GM18508 (cell line): Measurements from ENCODE around the gene MAPK8IP3.

Experiments
- ATAC-seq: cut with Tn5 transposase; IDR thresholded peaks from one replicate; pipeline ENCODE4 v1.9.1; 2021; ENCODE audit warnings: moderate number of reproducible peaks; ENCODE audit not compliant: insufficient read depth, unreplicated experiment

The MAPK8IP3 gene

DNA sequence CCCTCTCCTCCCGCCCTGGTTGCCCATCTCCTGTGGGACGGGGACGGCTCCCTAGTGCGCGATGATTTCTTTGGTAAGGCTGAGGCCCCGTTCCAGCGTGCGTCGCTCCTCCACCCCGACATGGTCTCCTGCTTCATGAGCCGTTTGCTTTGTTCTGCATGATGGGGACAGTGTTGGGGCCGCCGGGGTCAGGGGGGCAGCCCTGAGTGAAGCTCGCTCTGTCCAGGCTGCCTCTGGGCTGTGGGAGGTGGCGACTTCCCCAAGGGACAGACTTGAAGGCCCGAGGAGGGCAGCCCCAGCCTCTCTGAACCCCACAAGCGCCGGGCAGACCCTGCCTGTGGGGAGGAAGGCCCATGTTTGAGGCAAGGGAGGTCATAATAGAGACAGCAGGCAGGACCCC, 52.9 kb downstream of the MAPK8IP3 start:
- ATAC-seq, result no peak

DNA sequence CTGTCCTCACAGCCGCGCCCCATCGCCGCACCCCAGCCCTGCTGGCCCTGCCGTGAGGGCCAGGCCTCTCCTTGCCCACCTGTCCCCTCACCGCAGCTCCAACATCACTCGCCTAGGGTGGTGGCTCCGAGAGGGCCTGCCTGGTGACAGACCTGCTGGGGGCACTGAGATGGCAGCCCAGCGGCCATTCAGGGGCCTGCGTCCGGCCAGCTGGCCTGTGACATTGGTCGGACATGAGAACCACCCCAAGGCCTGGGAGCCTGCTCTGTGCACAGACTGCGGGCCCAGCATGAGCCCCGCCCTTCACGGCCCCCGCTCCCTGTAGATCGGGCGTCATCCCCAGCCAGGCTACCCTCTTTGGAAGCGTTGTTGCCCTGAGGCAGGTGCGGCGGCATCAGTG, 53.5 kb downstream of the MAPK8IP3 start:
- ATAC-seq, result no peak

DNA sequence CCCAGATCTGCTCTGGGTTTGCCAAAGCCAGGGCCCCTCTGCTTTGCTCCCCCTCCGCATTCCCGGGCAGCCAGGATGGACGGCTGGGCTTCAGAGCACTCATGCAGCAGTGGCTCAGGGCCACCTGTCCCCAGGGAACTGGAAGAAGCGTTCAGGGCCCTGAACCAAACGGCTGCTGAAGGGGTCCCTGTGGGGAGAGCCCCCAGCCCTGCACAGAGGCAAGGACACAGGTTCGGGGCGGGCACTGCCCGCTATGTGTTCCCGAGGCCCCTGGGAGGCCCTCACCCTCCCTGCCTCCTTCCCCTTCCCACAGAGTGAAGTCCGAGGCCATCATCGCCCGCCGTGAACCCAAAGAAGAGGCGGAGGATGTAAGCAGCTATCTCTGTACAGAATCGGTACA, 54.9 kb downstream of the MAPK8IP3 start:
- ATAC-seq, result no peak

DNA sequence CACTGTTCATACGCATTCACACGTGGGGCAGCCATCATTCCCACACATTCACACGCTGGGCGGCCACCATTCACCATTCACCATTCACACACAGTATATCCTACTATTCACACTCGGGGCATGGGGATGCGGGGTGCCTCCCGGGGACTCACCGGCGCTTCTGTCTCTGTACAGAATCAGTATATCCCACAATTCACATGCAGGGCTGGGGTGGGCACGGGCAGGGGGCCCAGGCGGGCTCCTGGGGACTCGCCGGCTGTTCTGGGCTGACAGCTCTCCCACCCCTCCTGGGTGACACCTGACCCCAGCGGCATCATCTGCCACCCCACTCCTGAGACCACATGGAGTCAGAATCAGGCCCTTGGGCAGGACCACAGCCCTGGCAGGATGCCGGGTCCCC, 55.8 kb downstream of the MAPK8IP3 start:
- no peak for ATAC-seq

DNA sequence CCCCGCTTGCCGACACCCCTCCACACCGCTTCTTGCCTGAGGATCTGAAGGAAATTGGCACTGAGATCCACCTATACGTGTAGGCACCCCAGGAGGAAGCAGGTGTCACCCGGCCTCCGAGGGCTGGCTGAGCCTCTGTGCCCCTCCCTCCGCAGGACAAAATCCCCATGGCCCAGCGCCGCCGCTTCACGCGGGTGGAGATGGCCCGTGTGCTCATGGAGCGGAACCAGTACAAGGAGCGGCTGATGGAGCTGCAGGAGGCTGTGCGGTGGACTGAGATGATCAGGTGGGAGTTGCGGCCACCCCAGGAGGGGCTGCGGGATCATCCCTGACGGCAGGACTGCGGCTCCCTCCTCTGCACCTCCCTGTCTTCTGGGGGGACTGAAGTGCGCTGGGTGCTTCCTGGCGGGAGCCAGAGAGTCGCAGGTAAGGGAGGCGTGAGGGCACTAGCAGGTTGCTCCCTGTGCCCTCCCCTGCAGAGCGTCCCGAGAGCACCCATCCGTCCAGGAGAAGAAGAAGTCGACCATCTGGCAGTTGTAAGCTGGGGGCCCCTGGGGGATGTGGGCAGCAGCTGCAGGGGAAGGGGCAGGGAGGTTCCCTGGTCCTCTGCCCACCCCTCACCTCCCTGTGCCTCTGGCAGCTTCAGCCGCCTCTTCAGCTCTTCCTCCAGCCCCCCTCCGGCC, 56.3 kb downstream of the MAPK8IP3 start:
- ATAC-seq, result no peak

DNA sequence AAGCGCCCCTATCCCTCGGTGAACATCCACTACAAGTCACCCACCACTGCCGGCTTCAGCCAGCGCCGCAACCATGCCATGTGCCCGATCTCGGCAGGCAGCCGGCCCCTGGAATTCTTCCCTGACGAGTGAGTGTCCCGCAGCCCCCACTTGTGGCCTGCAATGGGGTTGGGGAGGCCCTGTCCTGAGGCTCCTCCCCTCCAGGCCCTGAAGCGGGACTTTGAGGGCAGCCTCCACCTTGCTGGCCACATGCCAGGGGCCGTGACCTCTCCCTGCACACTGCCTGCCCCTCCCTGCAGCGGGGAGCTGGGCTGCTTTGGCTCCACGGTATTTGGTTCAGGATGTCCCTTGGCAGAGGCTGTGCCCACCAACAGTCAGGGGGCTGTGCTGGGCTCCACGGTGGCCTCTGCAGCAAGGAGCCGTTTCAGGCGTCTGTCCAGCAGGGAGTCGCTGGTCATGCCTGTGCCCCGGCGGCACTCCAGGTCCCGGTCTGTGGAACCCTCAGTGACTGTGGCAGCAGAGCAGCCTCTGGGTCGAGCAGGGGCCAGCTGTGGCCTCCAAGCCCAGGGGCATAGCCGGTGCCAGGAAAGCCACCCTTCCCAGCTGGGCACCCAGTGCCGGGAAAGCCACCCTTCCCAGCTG, 57.0 kb downstream of the MAPK8IP3 start:
- ATAC-seq, result no peak

DNA sequence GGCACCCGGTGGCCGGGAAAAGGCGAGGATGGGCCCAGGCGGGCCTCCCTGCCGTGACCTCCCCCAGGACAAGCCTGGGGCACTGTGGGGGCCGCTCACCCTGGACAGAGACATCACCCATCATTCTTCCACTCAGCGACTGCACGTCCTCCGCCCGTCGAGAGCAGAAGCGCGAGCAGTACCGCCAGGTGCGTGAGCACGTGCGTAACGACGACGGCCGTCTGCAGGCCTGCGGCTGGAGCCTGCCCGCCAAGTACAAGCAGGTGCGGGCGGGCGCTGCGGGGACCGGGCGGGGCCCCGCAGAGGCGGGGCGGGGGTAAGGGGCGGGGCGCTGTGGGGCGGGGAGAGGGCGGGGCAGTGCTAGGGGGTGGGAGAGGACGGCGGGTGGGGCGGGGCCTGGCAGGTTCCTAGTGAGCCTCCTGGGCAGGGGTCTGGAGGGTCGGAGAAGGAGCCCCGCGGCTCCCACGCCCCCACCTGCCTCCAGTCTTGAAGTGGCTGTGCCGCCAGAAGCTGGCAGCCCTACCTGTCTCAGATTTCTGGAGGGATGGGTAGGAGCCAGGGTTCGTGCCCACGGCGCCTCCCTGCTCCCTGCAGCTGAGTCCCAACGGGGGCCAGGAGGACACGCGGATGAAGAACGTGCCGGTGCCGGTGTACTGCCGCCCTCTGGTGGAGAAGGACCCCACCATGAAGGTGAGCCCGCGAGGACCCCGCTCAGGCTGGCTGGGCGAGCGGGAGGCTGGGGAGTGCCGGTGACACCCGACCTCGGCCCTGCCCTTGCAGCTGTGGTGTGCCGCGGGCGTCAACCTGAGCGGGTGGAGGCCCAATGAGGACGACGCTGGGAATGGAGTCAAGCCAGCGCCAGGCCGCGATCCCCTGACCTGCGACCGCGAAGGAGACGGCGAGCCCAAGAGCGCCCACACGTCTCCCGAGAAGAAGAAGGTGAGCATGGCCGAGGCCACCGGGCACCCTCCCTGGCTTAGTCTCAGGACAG, 57.8 kb downstream of the MAPK8IP3 start:
- no peak for ATAC-seq

DNA sequence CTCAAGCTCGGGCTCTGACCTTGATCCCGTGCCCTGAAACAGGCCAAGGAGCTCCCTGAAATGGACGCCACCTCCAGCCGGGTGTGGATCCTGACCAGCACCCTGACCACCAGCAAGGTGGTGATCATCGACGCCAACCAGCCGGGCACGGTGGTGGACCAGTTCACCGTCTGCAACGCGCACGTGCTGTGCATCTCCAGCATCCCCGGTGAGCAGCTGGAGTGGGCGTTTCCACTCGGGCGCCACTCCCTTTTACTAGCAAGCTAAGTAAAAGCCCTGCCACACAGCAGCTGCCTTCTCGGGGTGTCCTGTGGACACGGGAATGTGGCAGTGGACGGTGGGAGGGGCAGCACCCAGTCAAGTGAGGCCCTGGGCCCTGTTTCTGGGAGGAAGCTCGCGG, 59.0 kb downstream of the MAPK8IP3 start:
- no peak for ATAC-seq

DNA sequence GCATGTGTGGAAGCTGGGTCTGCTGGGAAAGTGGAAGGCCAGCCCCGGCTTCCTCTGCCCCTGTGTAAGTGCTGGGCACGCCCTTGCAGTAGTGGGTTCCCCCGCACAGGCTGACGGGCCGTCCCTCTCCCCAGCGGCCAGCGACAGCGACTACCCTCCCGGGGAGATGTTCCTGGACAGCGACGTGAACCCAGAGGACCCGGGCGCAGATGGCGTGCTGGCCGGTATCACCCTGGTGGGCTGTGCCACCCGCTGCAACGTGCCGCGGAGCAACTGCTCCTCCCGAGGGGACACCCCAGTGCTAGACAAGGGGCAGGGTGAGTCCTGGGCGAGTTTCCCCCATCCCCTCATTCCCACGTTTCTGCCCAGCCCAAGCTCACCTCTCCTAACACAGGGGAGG, 59.8 kb downstream of the MAPK8IP3 start:
- no peak for ATAC-seq

DNA sequence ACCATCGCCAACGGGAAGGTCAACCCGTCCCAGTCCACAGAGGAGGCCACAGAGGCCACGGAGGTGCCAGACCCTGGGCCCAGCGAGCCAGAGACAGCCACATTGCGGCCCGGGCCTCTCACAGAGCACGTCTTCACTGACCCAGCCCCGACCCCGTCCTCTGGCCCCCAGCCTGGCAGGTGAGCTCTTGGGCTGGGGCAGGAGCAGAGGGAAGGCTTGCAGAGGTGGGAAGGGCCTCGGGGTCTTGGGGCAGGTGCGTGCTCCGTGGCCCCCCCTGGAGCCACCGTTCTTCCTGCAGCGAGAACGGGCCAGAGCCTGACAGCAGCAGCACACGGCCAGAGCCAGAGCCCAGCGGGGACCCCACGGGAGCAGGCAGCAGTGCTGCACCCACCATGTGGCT, 60.2 kb downstream of the MAPK8IP3 start:
- no peak for ATAC-seq

DNA sequence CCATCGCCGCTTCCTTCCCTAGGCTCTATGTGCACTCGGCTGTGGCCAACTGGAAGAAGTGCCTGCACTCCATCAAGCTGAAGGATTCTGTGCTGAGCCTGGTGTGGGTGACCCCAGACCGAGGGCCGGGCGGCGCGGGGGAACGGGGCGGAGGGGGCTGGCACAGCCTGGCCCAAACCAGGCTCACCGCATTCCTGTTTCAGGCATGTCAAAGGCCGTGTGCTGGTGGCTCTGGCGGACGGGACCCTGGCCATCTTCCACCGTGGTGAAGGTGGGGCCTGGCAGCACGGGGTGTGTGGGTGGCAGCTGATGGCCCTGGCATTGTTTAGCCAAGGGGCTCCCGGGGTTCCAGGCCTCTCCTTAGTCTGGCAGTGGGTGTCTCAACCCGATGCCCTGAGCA, 60.7 kb downstream of the MAPK8IP3 start:
- ATAC-seq, result no peak

DNA sequence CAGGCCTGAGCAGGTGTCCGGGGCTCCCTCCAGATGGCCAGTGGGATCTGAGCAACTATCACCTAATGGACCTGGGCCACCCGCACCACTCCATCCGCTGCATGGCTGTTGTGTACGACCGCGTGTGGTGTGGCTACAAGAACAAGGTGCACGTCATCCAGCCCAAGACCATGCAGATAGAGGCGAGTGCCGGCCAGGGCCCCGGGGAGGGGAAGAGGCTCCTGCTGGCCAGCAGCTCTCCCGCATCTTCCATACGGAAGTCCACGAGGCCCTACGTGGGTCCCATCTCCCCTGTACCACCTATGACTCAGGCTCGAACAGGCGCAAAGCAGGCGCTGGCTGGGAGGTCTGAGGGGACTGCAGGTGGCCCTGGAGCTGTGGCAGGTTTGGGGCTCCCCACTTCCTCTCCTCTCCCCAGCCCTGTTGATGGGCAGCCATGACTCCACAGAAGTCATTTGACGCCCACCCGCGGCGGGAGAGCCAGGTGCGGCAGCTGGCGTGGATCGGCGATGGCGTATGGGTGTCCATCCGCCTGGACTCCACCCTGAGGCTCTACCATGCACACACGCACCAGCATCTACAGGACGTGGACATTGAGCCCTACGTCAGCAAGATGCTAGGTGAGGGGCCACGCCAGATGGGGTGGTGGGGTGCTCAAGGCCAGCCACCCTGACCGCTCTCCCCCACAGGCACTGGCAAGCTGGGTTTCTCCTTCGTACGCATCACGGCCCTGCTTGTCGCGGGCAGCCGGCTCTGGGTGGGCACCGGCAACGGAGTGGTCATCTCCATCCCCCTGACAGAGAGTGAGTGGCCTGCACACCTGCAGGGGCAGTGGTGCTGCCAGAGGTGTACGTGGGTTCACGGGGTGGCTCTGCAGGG, 61.4 kb downstream of the MAPK8IP3 start:
- ATAC-seq, result no peak

DNA sequence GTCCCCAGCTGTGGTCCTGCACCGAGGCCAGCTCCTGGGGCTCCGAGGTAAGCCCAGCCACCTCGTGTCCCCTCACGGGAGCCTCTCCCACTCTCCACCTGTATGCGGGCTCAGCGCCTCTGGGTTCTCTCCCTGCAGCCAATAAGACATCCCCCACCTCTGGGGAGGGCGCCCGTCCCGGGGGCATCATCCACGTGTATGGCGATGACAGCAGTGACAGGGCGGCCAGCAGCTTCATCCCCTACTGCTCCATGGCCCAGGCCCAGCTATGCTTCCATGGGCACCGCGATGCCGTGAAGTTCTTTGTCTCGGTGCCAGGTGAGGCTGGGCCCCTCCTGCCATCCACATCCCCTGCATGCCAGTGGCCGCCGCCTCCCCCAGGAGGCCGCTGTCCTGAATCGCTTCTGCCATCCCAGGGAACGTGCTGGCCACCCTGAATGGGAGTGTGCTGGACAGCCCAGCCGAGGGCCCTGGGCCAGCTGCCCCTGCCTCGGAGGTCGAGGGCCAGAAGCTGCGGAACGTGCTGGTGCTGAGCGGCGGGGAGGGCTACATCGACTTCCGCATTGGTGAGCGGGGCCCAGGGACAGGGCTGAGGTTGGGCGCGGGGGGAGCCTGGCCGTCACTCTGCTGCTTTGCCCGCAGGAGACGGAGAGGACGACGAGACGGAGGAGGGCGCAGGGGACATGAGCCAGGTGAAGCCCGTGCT, 62.2 kb downstream of the MAPK8IP3 start:
- ATAC-seq, result no peak

DNA sequence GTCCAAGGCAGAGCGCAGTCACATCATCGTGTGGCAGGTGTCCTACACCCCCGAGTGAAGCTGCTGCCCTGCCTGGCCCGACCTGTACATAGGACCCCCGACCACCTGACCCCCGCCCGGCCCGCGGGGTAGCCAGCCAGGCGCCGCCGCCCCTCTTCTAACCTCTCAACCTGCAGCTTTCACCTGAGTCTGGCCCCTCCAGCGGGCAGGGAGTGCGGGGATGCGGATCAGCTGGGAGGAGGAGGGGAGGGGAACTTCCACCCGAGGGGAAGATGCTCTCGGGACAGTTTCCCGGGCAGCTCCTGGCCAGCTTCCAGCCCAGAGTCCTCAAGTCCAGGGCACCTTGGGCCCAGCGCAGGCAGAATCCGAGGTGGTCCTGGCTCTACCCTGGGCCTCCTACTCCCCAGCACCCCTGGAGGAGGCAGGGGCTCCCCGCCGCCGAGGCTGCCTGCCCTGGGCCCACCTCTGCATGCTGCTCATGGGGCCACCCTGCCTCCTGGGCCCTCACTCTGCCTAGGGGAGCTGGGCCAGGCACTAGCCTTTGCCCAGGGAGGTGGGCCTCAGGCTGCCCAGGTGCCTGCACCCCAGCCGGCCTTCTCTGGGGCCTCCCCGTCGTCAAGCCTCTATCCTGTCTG, 62.9 kb downstream of the MAPK8IP3 start:
- no peak for ATAC-seq

DNA sequence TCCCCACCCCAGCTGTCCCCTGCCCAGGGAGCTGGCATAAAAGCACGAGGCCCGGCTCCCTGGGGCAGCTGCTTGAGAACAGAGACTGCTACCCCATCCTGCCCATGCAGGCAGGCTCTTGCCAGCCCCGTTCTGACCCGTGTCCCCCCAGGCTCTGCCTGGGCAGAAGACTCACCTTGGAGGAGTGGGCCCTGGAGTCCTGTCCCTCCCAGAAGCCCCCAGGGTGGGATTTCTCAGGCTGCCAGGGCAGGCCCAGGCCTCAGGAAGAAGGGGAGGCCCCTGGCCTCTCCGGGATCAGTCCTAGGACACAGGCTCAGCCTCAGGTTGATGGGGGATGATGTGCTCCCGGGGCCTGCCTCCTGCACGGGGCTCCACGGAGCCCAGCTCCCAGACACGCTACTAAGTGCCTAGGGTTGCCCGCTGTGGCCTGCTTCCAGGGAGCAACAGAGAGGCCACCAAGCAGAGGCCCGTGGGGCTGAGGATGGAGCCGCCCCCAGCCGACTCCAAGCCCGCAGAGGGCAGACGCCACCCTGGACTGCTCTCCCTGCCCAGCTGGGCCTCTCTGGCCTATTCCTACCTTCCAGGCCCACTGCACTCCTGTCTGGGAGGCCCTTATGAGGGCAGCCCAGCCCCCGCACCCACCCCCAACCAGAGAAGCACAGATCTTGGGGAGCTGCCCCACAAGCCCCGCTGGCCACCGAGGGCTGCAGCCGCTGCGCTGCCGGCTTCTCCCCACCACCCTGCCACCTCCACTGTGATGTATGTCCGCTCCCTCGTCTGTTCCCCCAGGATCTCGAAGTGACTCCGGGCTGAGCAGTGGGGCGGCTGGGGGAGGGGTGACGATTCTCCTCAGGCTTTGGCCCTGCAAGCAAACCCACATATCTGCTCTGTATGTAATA, 63.7 kb downstream of the MAPK8IP3 start:
- no peak for ATAC-seq

DNA sequence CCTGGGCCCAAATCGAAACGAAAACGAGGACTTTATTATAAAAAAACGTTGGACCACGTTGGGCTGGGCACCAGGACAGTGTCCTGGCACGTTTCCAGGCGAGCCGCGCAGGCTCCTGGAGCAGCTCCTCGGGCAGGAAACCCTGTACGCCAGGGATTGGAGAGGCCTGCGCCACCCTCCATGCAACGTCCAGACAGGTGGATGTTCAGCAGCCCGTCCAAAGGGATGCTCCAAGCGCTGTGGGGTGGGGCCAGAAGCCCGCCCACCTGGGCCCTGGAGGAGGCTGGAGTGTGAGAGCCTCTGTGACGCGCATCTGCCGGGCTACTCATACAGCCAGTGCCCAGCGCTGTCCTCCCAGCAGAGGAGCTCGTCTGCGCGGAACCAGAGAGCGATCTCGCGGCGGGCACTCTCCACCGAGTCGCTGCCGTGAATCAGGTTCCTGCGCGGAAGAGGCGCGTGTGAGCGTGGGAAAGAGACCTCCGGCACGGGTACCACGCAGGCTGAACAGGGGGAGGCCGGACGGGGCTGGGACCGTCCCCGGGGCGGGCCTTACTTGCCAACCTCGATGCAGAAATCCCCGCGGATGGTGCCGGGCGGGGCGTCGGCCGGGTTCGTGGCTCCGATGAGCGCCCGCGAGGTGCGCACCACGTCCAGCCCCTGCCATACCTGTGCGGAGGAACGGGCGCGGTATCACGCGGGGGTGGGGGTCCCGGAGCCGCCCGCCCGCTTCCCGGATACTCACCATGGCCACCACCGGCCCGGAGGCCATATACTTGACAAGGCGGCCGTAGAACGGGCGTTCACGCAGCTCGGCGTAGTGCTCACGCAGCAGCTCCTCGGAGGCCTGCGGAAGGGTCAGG, 64.6 kb downstream of the MAPK8IP3 start:
- no peak for ATAC-seq

DNA sequence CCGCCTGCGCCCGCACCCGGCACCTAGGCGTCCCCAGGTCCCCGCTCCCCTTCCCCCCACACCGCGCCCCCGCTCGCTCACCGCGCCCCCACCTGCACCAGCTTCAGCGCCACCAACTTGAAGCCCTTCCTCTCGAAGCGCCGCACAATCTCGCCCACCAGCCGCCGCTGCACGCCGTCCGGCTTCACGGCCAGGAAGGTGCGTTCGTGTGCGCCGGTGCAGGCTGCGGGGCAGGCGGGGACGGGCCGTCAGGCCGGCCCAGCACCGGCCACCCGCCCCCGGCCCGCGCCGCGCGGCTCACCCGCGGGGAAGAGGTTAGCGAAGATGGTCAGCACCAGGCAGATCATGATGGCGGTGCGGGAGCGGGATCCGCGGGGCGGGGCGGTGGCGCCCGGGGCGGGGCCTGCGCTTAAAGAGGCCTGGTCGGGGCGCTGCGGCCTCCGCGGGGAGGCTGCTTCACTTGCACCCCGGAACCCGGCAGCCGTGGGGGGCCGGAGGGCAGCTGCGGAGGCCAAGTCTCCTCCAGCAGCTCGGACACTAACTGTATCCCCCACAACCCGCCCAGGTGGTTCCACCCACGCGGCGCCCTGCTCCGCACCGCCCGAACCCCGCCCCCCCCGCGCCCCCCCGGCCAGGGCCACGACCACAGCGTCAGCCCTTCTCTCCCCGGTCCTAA, 65.3 kb downstream of the MAPK8IP3 start, which contains the start of gene NME3:
TSS of gene NME3 (minus strand) at position 356 of the 676 bp plus-strand sequence. CDS start at position 347, 9 bp downstream.
- ATAC-seq, result no peak
